DOHH2 (cell line): Measurements from ENCODE around the gene HHATL.

ENCODE experiments used
- H3F3A ChIP-seq: fragments of 200-600 bp; sonication (generic), shearing (Covaris generic); 2 replicates; pipeline ENCODE4 v1.6.0; 2016; ENCODE audit warnings: antibody characterized with exemption, mild to moderate bottlenecking; ENCODE audit not compliant: control insufficient read depth, insufficient read depth
- H3K27ac ChIP-seq: fragments of 200-600 bp; sonication (generic); 2 replicates; pipeline ENCODE4 v1.5.1; 2014; ENCODE audit warnings: low read depth, mild to moderate bottlenecking, low read length, moderate library complexity
- H3K27me3 ChIP-seq: fragments of 200-600 bp; sonication (generic); 2 replicates; pipeline ENCODE4 v1.6.1; 2014; ENCODE audit warnings: mild to moderate bottlenecking, low read length, mixed read lengths; ENCODE audit not compliant: control insufficient read depth
- H3K36me3 ChIP-seq: fragments of 200-600 bp; sonication (generic); 2 replicates; pipeline ENCODE4 v1.6.1; 2014; ENCODE audit warnings: mild to moderate bottlenecking, low read length, moderate library complexity, mixed read lengths; ENCODE audit not compliant: control insufficient read depth
- H3K4me1 ChIP-seq: fragments of 200-600 bp; sonication (generic); 2 replicates; pipeline ENCODE4 v1.6.1; 2014; ENCODE audit warnings: mild to moderate bottlenecking, low read length, mixed read lengths; ENCODE audit not compliant: control insufficient read depth
- H3K4me2 ChIP-seq: fragments of 200-600 bp; sonication (generic); 2 replicates; pipeline ENCODE4 v1.6.0; 2014; ENCODE audit warnings: mild to moderate bottlenecking, low read length, moderate library complexity
- H3K4me3 ChIP-seq: fragments of 200-600 bp; sonication (generic); 2 replicates; pipeline ENCODE4 v1.5.1; 2014; ENCODE audit warnings: mild to moderate bottlenecking, low read length, mixed read lengths
- H3K79me2 ChIP-seq: fragments of 200-600 bp; sonication (generic); 2 replicates; pipeline ENCODE4 v1.6.1; 2014; ENCODE audit warnings: mild to moderate bottlenecking, low read length, mixed read lengths; ENCODE audit not compliant: control insufficient read depth
- H3K9me2 ChIP-seq: fragments of 200-600 bp; sonication (generic); replicated peaks from 2 replicates; pipeline ENCODE4 v1.6.1; 2014; ENCODE audit warnings: mild to moderate bottlenecking, low read length, mixed read lengths; ENCODE audit not compliant: control insufficient read depth
- H3K9me3 ChIP-seq: fragments of 200-600 bp; sonication (generic); 2 replicates; pipeline ENCODE4 v1.6.1; 2014; ENCODE audit warnings: antibody characterized with exemption, low read length, mixed read lengths; ENCODE audit not compliant: control insufficient read depth, insufficient read depth
- H4K20me1 ChIP-seq: fragments of 200-600 bp; sonication (generic); 2 replicates; pipeline ENCODE4 v1.6.0; 2014; ENCODE audit warnings: low read depth, mild to moderate bottlenecking, antibody characterized with exemption, low read length, moderate library complexity; ENCODE audit not compliant: control insufficient read depth, insufficient read depth
- EZH2phosphoT487 ChIP-seq: fragments of 200-600 bp; sonication (generic); IDR thresholded peaks from 2 replicates; pipeline ENCODE4 v1.6.1; 2017; ENCODE audit warnings: borderline replicate concordance, mild to moderate bottlenecking, antibody characterized with exemption, low read length, moderate library complexity, mixed read lengths
- TF ChIP-seq, protein P1 (sequence below): fragments of 200-600 bp; sonication (generic); IDR thresholded peaks from one replicate; pipeline ENCODE4 v1.5.1; 2014; ENCODE audit warnings: antibody characterized with exemption, mild to moderate bottlenecking, low read depth, low read length; ENCODE audit not compliant: poor library complexity, severe bottlenecking

The HHATL gene

DNA sequence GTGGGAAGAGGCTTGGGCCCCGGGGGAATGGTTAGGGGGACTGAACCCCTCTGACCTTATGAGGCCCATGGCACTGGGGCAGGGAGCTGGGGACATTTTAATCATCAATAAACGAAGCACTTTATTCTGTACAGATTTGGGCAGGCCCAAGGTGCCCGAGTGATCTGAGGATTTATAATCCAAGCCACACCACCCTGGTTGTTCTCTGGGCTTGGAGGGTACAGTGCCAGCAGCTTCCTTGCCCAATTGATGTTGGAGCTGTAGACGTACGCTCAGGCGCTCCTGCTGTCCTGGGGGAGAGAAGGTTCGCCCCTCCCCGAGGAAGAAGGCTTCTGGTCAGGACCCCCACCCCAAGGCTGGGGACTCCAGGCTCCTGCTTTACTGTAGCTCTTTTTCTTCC lies 36.6 kb downstream of the HHATL start:
- no peaks in the 10 kb centered on the region for H3K79me2 ChIP-seq
- no peak overlapping the region for H3K4me2 ChIP-seq
- no peaks in the 10 kb centered on the region for H3F3A ChIP-seq
- H3K4me1 ChIP-seq, result peaks cover 8% of the 10 kb centered on the region
- TF ChIP-seq, protein P1, sequence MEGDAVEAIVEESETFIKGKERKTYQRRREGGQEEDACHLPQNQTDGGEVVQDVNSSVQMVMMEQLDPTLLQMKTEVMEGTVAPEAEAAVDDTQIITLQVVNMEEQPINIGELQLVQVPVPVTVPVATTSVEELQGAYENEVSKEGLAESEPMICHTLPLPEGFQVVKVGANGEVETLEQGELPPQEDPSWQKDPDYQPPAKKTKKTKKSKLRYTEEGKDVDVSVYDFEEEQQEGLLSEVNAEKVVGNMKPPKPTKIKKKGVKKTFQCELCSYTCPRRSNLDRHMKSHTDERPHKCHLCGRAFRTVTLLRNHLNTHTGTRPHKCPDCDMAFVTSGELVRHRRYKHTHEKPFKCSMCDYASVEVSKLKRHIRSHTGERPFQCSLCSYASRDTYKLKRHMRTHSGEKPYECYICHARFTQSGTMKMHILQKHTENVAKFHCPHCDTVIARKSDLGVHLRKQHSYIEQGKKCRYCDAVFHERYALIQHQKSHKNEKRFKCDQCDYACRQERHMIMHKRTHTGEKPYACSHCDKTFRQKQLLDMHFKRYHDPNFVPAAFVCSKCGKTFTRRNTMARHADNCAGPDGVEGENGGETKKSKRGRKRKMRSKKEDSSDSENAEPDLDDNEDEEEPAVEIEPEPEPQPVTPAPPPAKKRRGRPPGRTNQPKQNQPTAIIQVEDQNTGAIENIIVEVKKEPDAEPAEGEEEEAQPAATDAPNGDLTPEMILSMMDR, result no peak
- TF ChIP-seq EZH2phosphoT487, result no peak
- no peaks in the 10 kb centered on the region for H3K9me3 ChIP-seq
- no peaks in the 10 kb centered on the region for H3K36me3 ChIP-seq
- H4K20me1 ChIP-seq, result no peaks in the 10 kb centered on the region
- H3K9me2 ChIP-seq, result no peaks in the 10 kb centered on the region
- no peak overlapping the region for H3K4me3 ChIP-seq
- no peak overlapping the region for H3K27ac ChIP-seq
- H3K27me3 ChIP-seq, result no peaks in the 10 kb centered on the region

DNA sequence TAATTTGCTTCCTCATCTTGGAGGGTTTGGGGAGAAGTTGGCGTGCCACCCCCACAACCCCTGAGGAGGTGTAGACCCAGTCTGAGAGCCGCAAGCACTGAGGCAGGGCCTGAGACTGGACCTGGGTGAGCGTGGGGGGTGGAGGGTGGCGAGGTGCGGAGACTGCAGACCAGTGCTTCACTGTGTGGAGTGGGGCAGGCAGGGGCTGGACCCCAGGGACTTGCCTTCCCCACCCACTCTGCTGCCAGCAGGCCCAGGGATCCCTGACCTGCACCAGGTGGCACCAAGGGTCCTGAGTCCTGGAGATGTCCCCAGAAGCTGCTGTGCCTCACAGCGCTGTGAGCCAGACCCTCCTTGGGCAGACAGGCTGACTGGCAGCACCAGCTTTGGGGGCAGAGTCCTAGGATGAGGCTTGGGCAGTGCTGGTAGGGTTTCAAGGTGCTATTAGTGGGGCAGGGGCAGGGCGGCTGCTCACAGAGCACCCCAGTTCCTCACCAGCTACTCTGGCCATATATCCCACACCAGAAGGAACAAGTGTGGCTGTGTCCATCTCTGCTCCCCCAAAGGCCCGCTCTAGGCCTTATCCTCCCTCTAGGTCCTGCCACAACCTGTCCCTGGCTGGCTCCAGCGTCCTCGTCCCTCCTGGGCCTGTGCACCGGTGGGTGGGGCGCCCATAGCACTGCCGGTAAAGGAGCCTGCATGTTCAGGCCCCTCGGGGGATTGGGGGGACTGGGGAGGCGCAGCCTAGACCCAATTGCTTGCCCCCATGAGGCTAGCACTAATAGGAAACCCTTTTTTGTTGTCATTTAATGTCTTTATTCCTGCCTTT lies 37.3 kb downstream of the HHATL start:
- H3K9me2 ChIP-seq, result no peaks in the 10 kb centered on the region
- H4K20me1 ChIP-seq, result no peaks in the 10 kb centered on the region
- H3K27me3 ChIP-seq, result no peaks in the 10 kb centered on the region
- no peak overlapping the region for H3K27ac ChIP-seq
- no peak overlapping the region for H3K4me3 ChIP-seq
- H3K4me2 ChIP-seq, result no peak overlapping the region
- TF ChIP-seq, protein P1, result no peak
- TF ChIP-seq EZH2phosphoT487, result no peak
- H3K9me3 ChIP-seq, result no peaks in the 10 kb centered on the region
- H3F3A ChIP-seq, result no peaks in the 10 kb centered on the region
- peaks cover 8% of the 10 kb centered on the region for H3K4me1 ChIP-seq
- no peaks in the 10 kb centered on the region for H3K36me3 ChIP-seq
- H3K79me2 ChIP-seq, result no peaks in the 10 kb centered on the region

DNA sequence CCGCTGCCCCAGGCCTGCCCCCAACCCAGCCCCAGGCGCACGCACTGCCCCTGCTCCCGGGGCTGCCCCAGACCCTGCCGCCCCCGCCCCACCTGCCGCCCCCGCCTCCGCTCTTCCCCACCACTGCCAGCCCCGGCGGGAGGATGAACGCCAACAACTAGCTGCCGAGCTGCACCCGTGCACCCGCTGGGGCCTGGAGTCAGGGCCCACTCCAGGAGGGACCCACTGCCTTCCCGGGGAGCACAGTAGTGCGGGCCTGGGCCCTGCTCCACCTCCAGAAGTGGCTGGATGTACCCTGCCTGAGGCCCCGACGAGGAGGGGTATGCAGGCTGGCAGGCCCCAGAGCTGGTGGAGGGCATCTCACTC lies 38.2 kb downstream of the HHATL start:
- Histone ChIP-seq H3K4me2 (no peak overlapping the region), H3K9me2 (no peaks in the 10 kb centered on the region), H3F3A (no peaks in the 10 kb centered on the region), H4K20me1 (no peaks in the 10 kb centered on the region), H3K4me1 (peaks cover 8% of the 10 kb centered on the region), H3K27ac (no peak overlapping the region), H3K79me2 (no peaks in the 10 kb centered on the region), H3K27me3 (no peaks in the 10 kb centered on the region), H3K36me3 (no peaks in the 10 kb centered on the region), H3K4me3 (no peak overlapping the region), H3K9me3 (no peaks in the 10 kb centered on the region)
- TF ChIP-seq EZH2phosphoT487, result no peak
- TF ChIP-seq, protein P1, result no peak
